NCI-H2107 treated with DMSO at 0.1 percent for 48 hours (cell line): ENCODE measurements around the gene OR2V2.
"Not testable (repeated sequence)": the region's sequence is repeated elsewhere in the genome, so short reads cannot be mapped to it uniquely, and the experiment has no call there.

Experiments
- DNase-seq: peaks from one replicate; lab custom pipeline; 2025; ENCODE audit not compliant: unreplicated experiment; lab: John Stamatoyannopoulos, UW

Gene OR2V2

DNA sequence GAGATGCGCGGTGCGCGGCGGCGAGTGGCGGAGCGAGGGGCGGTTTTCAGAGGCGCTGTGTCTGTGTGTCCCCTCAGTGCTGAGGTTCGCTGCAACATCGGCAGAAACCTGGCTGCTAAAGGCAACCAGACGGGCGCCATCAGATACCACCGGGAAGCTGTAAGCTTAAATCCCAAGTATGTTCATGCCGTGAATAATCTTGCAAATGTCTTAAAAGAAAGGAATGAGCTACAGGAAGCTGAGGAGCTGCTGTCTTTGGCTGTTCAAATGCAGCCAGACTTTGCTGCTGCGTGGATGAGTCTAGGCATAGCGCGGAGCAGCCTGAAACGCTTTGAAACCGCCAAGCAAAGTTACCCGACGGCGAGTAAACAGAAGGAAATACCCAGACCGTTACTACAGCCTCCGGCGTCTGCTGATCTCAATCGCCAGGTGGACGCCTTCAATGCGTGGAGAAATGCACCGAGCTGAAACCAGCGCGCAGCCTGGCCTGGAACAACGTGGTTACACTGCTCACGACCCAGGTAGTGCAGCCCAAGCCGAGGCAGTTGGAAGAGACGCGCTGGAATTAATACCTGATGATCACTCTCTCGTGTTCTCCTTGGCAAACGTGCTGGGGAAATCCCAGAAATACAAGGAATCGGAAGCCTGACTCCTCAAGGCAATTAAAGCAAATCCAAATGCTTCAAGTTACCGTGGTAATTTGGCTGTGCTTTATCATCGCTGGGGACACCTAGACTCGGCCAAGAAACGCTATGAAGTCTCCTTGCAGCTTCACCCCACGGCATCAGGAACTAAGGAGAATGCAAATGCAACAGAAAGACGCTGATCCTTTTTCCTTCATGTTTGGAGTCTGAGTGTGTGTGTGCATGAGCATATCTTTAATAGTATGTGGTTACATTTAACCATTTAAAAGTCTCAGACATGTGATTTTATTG lies 32.3 kb upstream of the OR2V2 start:
- no peak for DNase-seq

DNA sequence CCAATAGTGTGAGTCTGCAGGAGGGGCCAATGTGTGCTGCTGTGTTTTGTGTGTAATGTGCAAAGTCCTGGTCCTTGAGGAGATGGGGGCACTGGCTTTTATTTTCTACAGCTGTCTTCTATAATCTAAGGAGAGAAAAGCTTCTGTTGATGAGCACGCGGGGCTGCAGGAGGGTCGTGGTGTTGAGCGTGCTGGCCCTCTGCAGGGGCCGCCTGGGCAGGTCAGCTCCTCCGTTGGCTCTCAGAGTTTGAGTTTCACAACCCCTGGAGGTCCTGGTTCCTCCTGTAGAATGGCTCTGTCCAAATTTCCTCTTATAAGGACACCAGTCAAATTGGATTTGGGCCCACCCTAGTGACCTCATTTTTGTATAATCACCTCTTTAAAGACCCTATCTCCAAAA lies 29.0 kb upstream of the OR2V2 start:
- DNase-seq = no peak

DNA sequence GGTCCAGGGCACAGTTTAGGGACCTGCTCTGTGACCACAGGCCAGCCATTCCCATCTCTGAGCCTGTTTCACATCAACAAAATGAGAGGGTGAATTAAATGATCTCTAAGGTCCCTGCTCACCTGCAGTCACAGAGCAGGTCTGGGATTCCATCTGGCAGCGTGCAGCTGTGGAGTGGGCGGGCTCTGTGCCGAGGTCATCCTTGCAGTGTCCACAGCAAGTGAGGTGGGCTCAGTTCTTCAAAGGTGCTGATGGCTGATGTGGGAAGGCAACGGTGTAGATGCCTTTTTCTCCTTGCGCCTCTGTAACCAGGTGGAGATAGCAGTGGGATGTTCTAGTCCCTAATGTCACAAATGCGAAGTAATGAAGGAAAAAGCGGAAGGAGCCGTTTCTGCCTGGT lies 28.3 kb upstream of the OR2V2 start:
- no peak for DNase-seq

DNA sequence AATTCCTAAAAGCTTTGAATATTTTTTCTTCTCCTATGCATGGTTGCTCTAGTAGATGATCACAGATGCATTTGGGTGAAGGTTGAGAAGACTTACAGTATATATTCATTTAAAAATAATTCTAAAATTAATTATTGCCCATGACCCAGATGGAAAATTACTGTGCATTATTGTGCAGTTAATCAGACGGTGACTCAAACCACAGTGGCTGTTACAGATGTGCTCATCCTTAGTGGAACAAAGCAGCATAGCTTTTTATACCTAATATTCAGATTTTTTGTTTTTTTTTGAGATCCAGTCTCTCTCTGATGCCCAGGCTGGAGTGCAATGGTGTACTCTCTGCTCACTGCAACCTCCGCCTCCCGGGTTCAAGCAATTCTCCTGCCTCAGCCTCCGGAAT lies 27.1 kb upstream of the OR2V2 start:
- no peak for DNase-seq

DNA sequence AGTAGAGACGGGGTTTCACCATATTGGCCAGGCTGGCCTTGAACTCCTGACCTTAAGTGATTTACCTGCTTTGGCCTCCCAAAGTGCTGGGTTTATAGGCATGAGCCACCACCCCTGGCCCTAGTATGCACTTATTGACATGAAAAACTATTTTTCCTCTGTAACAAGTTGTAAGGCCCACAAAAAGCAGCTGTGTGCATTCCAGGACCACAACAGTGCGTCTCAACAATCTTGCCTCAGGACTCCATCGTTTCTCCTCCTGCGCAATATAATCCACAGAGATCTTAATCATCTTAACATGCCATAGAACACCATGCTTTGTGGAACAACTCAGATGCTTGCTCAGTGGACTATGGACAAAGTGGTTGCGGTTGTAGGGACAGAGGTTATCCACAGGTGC lies 26.6 kb upstream of the OR2V2 start:
- no peak for DNase-seq

DNA sequence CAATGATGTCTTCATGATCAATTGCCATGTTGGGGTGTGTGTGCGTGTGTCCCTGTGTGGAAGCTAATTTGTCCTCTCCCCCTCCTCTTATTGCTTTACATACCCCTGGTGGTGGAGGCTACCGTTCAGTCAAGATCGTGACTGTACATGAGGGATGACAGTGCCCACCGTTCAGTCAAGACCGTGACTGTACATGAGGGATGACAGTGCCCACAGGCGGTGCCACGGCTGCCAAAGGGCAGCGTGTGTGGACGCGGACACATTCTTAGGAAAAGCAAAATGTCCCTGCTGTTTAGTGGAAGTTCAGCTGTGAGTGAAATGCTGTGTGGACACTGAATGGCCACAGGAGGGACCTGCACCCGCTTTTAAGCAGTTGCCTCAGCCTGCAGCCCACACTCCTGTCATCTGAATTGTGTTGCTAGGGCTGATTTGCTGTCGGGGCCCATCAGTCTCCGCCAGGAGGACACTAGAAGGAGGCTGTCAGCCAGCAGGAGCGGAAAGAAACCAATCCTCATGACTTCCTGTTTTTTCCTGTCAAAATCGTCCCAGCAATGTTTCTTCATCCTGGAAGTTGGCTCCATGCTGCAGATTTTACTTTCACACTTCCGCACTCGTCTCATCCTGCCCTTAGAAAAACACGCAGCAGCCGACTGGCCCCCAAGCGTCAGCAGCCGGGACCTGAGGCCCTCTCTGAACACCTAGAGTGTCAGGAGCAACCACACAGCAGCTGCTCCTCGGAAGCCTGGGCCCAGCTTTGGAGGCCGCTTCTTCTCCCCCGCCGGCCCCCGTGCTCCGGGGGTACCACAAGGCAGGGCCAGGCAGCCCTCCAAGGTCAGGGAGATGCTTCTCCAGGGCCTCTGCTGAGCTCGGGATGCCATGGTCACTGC lies 25.5 kb upstream of the OR2V2 start:
- DNase-seq = no peak

DNA sequence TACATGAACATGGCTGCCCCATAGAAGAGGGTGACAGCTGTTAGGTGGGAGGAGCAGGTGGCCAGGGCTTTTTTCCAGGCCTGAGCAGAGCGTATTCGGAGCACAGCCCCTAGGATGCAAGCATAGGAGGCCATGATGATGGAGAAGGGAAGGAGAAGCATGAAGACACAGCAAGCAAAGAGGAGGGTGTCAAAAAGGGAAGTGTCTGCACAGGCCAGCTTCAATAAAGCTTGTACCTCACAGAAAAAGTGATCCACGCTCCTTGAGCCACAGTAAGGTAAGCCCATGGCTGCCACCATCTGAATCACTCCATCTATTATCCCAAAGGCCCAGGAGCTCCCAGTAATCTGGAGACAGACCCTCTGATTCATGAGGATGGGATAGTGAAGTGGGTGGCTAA lies 22.9 kb upstream of the OR2V2 start:
- no peak for DNase-seq

DNA sequence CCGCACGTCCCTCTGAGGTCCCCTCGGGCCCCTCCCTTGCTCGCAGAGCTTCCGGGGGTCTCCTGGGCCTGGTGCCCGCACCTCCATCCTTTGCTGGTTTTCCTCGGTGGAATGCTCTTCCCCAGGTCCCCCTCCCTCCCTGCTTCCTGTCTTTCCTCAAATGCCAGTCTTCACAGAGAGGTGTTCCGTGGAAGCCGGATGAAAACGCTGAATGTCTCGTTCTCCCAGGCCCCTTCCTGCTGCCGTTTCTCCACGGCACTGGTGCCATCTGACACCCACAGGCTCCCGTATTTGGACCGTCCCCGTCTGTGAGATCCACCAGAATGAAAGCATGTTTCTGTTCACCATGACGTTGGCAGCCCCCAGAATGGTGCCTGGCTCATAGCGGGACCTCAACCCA lies 20.5 kb upstream of the OR2V2 start:
- DNase-seq = no peak

DNA sequence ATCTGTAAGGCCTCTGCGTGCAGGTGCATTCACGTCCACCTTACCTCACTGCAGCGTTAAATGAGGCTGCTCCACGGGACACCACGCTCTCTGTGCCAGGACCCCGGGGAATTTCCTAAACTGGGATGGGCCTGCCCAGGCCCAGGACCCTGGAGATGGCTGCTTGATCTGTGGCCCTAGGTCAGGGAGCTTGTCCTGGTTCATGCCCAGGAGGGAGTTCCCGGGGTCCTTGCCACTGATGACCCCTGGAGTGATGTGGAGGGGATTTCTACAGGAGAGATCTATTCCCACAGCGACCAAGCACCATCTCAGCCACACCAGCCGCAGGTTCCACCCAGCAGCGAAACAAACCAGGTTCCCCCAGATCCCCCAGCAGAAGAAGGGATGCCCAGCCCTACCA lies 19.9 kb upstream of the OR2V2 start:
- no peak for DNase-seq

DNA sequence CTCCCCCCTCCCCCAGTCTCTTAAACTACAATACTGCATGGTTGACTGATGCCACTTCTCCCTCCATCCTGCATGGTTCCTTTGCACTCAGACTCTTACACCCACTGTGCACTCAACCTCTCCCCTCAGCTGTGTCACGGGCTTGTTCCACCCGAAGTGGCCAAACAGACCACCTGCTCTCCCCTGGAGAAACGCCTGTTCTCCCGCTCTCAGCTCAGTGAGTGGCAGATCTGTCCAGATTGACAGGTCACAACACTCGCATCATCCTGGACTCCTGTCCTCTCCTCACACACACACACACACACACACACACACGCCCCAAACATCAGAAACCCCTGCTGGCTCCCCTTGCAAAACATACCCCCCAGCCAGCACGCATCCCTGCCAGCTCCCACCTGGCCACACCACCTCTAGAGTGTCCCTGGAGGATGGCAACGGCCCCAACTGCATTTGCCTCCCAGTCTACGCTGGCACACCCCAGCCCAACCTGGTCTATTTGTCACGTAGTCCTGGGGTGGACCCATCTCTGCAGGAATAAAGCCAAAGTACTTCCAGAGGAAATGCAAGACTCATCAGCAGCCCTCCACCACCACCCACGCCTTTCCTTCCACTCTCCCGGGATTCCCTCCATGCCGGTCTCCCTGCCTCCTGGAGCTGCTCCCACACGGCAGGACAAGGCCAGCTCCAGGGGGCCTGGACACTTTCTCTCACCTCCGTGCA lies 19.3 kb upstream of the OR2V2 start:
- DNase-seq = no peak

DNA sequence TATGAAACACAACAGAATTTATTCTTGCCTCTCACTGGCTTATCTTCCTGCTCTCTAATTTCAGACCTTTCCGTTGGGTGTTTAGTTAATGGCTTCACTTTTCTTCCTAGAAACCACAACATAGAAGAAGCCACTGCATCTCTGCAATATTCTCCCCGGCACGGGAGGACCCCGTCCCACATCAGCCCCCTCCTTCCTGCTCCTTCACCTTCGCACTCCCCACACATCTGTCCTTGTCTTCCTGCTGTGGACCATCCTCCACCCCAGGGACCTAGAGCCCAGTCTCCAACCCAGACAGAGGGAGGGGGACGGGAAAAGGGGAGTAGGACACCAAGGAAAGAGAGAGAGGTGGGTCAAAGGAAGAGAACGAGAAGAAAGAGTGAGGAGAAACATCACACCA lies 17.8 kb upstream of the OR2V2 start:
- DNase-seq = no peak

DNA sequence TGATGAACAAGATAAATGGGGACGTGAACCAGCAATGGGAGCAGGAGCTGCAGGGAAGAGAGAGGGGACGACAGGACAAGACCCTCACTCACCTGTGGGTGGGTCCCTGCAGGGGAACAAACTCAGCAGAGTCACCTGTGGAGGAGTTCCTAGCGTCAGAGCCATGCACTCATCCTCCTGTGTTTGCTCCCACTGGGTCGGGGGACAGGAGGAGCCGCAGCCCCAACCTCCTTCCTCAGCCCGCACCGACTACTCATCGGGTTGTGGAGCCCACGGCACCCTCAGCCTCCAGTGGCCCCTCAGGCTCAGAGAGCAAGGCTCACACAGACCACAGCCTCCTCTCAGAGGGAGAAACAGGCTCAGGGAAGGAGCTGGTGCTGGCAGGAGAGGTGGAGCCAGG lies 17.3 kb upstream of the OR2V2 start:
- not testable (repeated sequence) for DNase-seq

DNA sequence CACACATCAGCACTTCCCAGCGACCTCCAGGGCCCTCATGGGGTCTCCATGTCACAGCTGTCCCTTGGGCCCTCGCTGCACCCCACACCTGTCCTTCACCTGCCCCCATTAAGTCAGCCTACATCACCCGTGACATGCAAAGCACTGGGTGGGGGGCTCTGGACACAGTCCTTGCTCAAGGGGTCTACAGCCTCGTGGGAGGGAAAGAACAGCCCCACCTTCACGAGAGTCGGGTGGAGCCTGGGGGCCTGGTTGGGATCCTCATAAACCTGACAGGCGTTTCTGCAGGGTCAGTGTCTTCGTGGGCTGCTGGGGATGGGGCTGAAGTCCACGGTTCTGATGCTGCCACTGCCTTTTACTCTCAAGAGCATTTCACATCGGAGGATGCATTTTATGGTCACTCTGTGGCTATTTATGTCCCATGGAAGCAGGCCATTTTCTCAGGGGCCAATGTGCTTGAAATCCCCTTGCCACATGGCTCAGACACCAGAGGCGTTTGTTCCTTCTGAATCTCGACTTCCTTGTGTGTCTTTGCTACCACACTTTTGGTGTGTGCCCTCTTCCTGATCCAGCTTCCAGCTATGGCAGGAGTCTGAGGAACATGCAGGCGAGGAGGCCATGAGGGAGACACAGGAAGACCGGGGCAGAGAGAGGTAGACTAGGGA lies 16.4 kb upstream of the OR2V2 start, which contains the start of gene OR2V1:
Gene OR2V1 (minus strand): TSS at position 338 of the 665 bp plus-strand sequence. CDS start 5,865 bp downstream, outside the sequence.
- DNase-seq = no peak

DNA sequence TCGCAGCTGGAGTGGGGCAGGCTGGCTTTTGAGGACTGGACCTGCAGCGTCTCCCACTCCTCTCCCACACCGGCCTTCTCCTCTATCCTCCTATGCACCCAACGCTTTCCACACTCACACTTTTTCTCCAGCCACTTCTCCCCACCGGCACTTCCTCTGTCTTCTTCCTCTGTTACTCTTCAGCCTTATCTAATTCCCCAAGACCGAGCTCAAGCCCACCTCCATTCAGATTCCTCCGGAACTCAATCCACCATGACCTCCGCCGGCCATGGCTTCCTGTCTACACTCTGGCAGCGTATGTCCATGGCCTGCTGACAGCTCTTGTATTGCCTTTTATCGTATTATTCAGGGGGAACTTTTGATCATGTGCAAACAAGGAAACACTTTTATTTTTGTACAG lies 15.9 kb upstream of the OR2V2 start:
- no peak for DNase-seq

DNA sequence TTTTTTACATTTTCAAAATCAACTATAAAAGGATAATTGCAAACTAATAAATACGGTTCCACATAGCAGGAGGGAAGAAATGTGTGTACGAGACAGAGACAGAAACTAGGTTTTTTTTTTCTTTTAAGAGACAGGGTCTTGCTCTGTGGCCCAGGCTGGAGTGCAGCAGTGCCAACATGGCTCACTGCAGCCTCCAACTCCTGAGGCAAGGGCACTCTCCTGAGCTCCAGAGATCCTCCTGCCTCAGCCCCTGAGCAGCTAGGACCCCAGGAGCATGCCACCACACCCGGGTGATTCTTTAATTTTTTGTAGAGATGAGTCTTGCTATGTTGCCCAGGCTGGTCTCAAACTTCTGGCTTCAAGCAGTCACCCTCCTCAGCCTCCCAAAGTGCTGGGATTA lies 14.3 kb upstream of the OR2V2 start:
- DNase-seq = no peak

DNA sequence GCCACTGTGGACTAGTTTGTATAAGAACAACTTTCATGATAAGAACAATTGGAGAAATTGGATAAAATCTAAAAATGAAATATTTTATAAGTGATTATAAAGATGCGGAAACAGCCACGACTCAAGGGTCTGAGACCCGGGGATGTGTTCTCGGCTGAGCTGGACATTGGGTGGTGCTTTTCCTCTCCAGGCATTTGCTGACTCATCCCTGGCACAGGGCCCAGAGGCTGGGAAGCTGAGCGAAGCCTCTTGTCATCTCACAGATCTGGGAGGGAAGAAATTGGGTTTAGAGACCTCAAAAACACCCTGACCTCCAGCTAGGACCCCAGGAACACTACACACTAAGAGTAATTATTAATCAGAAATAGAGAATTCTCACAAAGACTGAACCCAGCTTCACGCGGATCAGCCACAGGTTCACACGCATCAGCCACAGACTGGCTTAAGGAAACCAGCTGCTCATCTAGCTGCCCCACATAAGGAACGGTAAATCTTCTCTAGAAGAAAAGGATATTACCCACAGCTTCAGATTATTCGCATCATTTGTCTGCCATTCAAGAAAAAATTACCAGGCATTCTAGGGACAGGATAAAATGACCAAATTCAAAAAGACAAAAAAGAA lies 13.7 kb upstream of the OR2V2 start:
- no peak for DNase-seq

DNA sequence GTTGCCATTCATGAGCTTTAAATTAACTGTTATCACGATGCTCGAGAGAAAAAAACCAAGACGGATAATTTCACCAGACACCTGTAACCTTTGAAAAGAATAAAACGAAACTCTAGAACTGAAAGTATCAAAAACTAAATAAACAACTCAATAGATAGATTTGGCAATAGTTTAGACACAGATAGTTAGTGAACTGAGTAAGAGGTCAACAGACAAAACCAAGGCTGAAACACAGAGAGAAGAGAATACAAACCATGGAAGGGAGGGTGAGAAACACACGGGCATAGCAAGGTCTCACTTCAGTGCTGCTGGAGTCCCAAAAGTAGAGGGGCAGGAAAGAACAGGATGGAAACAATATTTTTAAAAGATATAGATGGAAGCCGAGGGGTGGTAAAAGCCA lies 13.1 kb upstream of the OR2V2 start:
- DNase-seq = no peak

DNA sequence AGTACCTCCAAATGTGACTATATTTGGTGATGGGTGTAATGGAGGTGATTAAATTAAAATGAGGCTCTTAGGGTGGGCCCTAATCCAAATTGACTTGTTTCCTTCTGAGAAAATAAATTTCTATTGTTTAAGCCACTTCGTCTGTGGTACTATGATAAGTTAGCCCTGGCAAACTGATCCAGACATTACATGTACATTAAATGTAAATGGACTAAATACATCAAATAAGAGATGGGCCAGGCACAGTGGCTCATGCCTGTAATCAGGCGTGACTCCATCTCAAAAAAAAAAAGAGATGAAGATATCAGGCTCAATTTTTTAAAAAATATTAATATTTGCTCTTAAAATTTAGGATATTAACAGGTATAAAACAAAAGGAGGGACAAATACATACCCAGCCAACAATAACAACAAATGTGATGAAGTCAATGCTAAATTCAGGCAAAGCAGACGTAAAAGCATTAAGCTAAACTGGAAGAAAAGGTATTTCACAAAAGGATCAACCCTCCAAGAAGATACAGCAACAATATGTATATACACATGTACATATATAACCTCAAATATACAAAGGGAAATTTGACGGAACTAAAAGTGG lies 10.9 kb upstream of the OR2V2 start:
- DNase-seq = no peak

DNA sequence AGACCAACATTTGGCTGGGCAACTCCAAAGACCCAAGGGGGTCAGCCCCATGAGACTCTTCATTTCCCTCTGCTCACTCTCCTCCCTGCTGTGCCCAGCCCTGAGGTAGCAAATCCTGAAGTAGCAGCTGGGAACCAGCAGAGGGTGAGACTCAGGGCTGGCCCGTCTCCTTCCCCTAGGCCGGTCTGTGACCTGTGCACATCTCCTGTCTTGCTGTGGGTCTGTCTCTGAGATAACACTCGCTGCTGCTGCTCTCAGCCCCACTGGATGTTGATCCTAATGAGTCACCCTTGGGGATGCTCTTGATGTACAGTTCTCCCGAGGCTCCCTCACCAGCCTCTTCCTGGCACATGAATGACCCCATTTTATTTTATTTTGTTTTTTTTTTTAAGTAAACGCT lies 9.1 kb upstream of the OR2V2 start:
- DNase-seq = no peak

DNA sequence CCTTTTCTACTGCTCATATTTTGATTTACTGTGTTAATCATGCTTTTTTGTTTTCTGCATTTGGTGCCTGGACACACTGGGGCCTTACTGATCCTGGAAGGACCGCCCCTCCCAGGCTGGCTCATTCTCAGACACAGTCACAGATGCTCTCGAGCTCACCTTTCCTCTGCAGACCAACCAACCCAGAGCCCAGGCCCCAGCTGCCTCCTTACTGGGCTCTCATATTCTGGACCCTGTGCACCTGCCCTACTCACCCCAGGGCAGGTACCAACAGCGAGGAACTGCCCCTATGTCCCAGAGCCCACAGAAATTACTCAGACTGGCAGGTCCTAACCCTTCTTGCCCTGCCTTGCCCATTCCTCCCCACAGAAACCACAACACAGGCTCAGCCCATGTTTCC lies 6.6 kb upstream of the OR2V2 start:
- DNase-seq = no peak
